NT2/D1 (cell line): ENCODE results near the gene CDC73.

Source experiments
- SUZ12 ChIP-seq: IDR thresholded peaks from 2 replicates; pipeline ENCODE4 v1.6.1; 2011; ENCODE audit not compliant: insufficient read length, insufficient read depth; ENCODE audit errors: extremely low read depth
- ZNF274 ChIP-seq: IDR thresholded peaks from 2 replicates; pipeline ENCODE4 v1.6.1; 2011; ENCODE audit warnings: mild to moderate bottlenecking, low read depth, low read length

- TF ChIP-seq ZNF274 (no peak), SUZ12 (no peak)
Measured at GRCh38 chr1:193108471-193108870, 13.4 kb upstream of the CDC73 start.
